M059J (cell line): ENCODE measurements around the gene EXOC3. TPM values are rescaled to one million over a fixed set of nuclear protein-coding genes. Genes with fewer than 3 reads are reported as not detected.
"Not testable (repeated sequence)": the region's sequence is repeated elsewhere in the genome, so short reads cannot be mapped to it uniquely, and the experiment has no call there.

Source experiments
- DNase-seq: peaks from one replicate; pipeline ENCODE4 v3.0.0-alpha.2; 2012; ENCODE audit warnings: low read depth
- total RNA-seq: library from RNA; depleted of rRNA; stranded (reverse); fragments of >200 nt; shearing (Covaris generic); gene quantifications from 2 replicates; pipeline ENCODE4 v1.2.3, GENCODE V29; 2014; rRNA removed

The EXOC3 gene
- total RNA-seq, 1 experiment from 2014 or later = 36.7 TPM

DNA sequence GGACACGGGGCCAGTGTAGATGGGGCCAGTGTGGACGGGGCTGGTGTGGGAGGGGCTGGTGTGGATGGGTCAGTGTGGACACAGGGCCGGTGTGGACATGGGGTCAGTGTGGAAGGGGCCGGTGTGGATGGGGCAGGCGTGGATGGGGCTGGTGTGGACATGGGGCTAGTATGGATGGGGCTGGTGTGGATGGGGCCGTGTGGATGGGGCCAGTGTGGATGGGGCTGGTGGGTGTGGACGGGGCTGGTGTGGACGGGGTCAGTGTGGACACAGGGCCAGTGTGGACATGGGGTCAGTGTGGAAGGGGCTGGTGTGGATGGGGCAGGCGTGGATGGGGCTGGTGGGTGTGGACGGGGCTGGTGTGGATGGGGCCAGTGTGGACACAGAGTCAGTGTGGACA, 57.5 kb downstream of the EXOC3 start:
- DNase-seq = no peak

DNA sequence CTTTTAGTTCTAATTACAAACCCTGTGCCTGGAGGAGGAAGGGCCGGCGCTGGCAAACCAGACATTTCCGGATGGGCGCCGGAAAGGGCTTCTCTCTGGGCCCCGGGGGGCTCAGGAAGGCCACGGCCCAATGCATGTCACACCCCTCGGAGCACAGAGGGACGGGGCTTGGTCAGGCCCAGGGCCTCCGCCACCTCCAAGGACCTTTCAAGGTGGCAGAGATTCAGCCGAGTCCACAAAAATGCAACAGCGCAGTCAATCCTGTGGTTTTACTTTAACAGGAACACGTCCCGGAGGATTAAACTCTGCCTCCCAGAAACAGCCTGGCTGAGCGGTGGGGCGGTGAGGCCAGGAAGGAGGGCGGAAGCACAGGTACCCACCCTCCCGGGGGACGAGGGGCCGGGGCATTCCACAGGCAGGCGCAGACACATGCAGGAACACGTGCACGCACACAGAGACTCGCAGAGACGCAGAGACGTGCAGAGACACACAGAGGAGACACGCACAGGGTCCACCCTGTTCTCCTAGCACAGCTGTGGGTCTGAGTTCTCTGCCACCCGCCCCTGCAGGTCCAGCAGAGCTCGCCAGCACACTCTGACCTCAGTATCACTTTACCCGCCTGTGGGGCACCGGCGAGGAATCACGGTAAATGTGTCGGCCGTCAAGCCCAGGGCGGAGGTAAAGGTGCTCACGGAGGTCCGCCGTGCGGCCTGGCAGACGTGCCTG, 58.3 kb downstream of the EXOC3 start:
- DNase-seq = no peak

DNA sequence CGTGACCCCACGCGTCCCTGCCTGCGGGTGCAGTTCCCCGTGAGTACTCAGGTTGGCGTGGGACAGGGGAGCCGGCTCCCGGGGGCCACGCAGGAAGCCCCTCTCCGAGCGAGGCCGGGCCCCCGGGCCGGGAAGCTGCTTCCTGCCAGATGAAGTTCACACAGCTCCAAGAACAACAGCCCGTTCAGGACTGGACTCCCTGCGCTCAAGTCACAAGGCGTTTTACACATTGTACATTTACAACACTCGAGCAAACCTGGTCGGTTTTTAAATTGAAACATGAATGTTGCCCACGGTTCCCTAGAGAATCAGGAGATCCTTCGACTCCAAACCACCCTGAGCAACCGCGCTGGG, 58.8 kb downstream of the EXOC3 start:
- DNase-seq = no peak

DNA sequence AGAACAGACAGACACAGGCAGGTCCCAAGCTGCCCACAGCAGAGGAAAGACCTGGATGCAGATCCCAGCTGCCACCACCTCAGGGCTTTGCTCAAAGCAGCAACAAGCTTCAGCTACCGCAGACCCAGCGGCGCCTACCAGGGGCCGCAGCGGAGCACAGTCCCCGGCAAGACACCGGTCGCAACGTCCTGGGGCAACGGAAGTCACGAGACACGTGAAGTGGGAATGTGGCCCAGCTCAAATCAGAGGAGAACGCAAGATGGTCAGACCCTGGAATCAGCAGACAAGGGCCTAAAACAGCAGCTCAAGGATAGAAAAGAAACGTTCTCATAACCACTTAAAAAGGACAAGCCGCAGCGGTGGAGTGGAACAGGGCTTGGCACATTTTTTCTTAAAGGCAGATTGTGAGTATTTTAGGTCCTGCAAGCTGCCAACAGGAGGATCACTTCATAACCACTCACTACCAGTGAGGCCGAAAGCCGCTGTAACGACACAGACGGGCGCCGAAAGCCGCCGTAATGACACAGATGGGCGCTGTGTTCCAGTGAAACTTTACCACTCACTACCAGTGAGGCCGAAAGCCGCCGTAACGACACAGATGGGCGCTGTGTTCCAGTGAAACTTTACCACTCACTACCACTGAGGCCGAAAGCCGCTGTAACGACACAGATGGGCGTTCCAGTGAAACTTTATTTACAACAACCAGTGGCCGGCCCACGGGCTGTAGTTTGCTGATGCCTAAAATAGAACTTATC, 59.5 kb downstream of the EXOC3 start:
- no peak for DNase-seq

DNA sequence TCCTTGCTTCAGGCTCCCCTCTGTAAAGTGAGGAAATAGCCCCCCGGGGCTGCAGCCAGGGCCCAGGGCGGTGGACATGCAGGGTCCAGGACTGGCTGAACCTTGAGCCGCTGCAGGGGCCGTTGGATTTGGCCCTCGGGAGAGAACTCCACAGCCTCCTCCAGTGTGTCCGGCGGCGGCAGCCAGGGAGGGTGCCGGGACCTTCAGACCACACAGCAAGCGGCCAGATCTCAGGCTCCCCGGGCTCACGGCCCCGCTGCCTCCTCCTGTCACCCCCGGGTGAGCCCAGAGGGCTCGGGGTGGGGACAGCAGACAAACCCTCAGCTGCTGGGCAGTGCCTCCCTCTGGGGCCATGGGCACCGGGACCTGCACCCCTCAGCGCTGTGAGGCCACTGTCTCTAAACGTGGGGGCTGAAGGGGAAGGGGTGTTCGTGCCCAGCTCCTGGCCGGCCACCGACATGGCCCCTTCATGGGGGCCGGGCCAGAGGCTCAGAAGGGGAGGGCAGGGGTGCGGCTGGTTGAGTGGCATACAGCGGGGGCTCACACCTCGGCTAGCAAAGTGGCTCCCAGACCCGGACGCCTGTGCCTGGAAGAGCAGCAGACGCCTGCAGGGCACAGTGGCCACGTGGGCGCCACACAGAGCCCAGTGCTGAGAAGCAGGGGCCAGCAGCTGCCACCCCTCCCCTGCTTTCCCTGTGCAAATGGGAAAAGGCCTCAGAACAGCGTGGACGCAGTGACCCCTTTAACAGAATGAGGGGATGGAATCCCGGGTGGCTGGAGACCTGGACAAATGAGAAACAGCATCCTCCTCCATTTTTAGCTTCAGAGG, 61.6 kb downstream of the EXOC3 start:
- no peak for DNase-seq

DNA sequence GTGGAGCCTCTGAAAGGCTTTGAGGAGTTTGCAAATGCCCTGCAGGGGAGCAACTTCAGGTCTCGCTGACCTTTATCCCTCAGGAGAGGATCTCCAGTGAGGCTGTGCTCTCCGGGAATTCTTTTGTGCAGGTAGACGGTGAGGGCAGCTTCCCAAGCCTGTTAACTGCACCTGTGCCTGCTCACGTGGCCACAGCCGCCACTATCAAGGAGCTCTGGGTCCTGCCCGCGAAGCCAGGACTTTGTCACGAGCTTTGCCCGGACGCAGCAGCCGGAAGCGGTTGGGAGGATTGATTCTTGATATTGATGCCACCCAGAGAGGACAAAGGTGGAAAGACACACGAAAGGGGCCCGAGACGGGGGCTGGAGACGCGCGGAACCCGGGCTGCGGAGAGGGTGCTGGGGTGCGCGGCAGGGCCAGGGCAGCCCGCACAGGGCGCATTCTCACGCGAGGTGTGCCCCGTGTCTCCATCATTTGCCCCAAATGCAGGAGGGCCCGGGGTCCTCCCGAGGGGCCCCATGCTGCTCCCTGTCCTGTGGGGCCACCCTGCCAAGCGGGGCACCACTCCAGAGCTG, 63.1 kb downstream of the EXOC3 start:
- no peak for DNase-seq

DNA sequence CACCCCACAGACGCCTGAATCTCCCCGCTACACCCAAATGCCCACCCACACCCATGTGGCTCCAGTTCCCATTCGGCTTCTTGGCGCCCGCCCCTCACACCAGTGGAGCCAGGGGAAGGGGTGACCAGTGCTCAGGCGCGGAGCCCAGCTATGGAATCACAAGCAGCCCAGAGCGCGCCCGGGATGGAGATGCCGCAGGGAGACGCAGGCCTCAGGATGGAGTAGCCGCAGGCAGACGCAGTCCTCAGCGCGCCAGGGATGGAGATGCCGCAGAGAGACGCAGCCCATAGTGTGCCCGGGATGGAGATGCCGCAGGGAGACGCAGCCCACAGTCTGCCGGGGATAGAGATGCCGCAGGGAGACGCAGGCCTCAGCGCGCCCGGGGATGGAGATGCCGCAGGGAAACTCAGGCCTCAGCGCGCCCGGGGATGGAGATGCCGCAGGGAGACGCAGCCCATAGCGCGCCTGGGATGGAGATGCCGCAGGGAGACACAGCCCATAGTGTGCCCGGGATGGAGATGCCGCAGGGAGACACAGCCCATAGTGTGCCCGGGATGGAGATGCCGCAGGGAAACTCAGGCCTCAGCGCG, 65.1 kb downstream of the EXOC3 start:
- not testable (repeated sequence) for DNase-seq

DNA sequence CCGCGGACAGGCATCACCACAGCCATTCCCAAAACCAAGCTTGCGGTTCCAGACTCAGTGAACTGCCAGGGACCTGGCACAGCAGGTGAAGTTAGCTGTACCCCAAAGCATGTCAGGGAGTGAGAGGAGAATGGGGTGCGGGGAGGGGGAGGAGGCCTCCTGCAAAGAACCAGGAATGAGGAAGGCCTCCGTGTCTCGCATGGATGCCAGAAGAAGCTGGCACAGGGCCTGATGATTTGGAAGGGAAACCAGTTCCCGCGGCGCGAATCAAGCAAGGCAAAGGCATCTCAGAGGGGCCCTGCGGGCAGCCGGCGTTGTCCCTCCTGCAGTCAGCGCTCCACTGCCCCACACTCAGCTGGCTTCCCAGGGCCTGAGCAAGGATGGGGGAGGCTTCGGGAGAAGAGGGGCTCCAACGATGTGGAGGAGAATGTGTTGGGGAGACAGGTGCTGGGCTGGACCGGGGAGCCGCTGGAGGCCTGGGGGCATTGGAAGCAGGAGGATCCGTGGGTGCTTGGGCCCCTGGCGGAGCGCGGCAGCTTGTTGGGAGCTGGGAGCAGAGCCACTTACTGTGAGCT, 66.7 kb downstream of the EXOC3 start:
- DNase-seq = no peak

DNA sequence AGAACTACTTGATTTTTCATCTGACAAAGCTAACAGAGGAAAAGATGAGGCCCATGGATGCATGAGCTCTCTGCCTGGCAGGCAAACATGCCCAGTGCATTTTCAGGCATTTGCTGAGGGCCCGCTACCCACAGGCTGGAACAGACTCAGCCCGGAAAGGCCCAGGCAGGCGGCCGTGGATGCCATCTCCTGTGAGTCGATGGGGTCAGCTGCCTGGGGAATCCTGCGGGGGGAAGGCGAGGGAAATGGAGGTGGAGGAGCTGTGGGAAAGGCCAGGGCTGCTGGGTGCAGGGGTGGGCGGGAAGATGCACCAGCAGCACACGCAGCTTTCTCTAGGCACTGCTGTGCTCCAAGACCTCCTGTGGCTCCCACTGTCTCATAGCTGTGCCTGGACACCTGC, 67.5 kb downstream of the EXOC3 start:
- no peak for DNase-seq

DNA sequence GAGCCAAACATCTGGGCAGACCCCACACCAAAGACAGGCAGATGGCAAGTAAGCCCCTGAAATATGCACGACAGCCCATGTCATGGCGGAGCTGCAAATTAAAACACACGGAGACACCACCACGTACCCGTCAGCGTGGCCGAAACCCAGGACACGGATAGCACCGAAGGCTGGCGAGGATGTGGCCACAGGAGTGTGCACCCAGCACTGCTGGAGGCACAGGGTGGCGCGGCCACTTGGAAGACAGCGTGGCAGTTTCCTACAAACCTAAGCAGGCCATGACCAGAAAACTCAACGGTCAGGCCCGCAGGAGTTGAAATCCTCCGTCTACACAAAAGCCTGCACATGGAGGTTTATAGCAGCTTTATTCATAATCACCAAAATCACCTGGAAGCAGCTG, 68.5 kb downstream of the EXOC3 start:
- no peak for DNase-seq

DNA sequence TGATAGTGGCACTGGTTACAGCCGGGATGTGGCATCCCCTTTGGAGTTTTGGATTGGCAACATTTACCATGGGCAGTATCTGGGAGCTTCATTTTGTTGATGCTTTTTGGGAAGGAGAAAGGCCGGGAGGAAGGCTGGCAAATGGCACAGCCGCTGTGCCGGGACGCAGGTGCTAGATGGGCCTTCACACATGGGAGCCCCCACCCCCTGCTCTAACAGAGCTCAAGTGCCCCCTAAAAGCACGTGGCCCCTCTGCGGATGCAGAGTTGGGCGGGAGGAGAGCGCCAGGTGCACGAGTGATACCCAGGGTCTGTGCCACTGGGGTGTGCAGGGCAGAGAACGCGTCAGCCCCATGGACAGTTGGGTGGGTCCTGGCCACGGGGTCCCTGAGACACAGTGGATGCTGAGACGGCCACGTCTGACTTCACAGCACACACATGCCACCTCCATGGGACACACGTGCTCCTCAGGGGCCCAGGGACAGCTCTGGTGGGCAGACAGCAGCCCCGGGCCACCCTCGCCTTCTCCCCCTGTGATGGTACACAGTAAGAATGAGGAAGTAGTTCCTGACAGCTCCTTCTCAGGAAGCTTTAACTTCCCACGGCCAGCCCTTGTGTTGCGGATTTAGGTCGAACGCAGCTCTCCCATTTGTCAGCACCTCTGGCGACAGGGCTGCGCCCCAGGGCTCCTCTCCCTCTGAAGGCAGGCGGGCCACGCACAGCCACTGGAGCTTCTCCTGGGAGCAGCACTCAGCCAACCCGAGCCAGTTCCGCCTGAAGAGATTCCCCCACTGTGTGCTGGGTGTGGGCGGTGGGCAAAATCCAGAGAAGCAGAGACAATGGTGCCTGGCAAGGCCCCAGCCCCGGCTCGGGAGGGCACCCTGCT, 70.5 kb downstream of the EXOC3 start:
- no peak for DNase-seq

DNA sequence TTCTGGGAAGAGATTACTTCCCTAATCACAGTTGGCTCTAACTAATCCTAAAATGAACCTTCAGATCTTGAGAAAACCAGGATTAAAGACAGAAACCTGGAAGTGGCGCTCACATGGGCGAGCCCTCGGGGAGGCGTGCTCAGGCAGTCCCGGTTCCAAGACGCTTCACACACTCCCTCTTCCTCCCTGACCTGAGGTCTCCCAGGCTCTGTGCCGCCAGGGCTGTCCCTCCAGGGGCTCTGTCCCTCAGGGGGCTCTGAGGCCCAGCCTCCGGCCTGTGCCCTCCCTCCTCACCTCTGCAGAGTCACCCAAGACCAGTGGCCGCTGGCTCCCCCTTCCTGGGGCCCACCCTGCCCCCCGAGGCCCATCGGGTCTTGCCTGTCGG, 71.1 kb downstream of the EXOC3 start:
- DNase-seq = no peak

DNA sequence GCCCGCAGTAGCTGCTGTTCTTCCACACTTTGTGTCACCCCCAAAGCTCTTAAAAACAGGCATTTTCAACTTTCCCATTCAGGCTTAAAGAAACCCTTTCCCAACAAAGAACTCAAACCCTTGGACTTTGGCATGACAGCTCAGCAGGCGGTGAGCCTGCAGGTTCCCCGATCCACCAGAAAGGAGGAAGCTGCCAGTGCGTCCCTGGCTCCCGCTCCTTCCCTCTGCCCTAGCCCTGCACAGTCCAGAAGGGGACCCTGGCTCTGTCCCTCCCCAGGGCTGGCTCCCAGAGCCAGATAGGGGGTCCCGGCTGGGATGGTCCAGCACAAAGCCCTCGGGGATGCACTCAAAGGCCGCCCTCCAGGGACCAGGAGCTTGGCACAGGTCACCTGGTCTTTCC, 71.7 kb downstream of the EXOC3 start:
- DNase-seq = no peak

DNA sequence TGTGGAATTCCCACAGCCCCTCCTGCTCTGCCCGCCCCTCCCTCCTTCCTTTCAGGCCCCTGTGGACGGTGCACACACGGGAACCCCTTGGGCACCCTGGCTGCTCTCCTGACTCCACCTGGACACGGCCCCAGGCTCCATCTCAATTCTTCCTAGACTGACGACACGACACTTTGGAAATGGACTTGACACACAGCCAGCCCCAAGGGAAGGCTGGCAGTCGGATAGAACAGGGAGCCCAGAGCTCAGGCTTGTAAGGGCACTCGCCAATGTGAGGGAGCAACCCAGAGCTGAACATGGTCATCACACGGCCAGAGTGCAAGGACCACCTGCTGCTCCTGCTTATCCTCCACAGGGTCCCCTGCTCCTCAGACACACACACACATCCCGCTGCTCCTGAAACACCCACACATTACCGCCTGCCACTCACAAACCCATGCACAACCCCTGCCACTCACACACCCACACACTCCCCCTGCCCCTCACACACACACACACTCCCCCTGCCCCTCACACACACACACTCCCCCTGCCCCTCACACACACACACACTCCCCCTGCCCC, 72.4 kb downstream of the EXOC3 start:
- DNase-seq = no peak

DNA sequence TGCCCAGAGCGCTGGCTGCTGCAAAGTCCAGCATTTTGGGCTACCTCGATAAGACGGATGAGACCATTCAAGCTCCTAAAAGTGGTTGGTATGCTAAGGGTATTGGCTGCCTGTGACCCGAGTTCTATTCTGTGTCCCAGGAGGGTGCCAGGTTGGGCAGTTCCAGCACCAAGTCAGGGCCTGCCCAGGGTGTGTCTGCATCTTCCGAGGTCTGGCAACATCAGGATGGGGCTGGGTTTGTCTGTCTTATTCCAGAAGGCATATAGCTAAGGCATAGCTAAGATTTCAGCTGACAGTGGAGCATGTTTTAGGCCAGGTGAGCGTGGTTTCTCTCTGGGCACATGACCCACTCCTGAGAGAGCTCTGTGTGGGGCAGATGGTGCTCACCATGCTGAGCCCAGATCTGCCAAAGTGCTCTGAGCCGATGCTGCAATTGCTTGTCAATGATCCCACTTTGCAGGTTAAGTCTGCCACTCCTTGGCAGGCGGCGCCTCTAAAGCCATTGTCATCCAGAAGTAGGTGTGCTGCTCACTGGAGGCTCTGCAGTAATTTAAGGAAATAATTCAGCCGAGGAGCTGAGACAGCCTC, 73.5 kb downstream of the EXOC3 start:
- DNase-seq = no peak

Other genes starting within 250 kb of the EXOC3 start
- 3.4 and 5.4 TPM in 2 replicates for gene CCDC127, start 225.0 kb upstream of the EXOC3 start, total RNA-seq
- 78.4 and 109 TPM in 2 replicates for gene SDHA, start 224.9 kb upstream of the EXOC3 start, total RNA-seq
- 120 and 149 TPM in 2 replicates for gene PDCD6, start 171.5 kb upstream of the EXOC3 start, total RNA-seq
- 49.1 and 50.6 TPM in 2 replicates for gene AHRR, start 121.5 kb upstream of the EXOC3 start, total RNA-seq
- 2.9 and 3.0 TPM in 2 replicates for gene SLC9A3, start 81.3 kb downstream of the EXOC3 start, total RNA-seq
- 3.7 and 6.1 TPM in 2 replicates for gene CEP72, start 169.2 kb downstream of the EXOC3 start, total RNA-seq